AG04449 (cell line): ENCODE results near the gene PHLDB3.
"Not testable (repeated sequence)": the region's sequence is repeated elsewhere in the genome, so short reads cannot be mapped to it uniquely, and the experiment has no call there.

Source experiments
- CTCF ChIA-PET: fragments of 350-600 bp; formaldehyde crosslinking; extraction: SDS; loops from one replicate; lab custom pipeline; 2021; ENCODE audit warnings: antibody characterized with exemption; lab: Yijun Ruan, JAX
- POLR2A ChIA-PET: fragments of 400-600, 350-600 bp; formaldehyde crosslinking; extraction: SDS; loops from one replicate; lab custom pipeline; 2020; ENCODE audit warnings: antibody characterized with exemption, inconsistent platforms; lab: Yijun Ruan, JAX
- DNase-seq: peaks from one replicate; pipeline ENCODE4 v3.0.0-alpha.2; 2010; ENCODE audit warnings: low read depth, low spot score
- H3K4me3 ChIP-seq: 2 replicates; pipeline ENCODE4 v1.5.1; 2011; ENCODE audit warnings: low read depth, mild to moderate bottlenecking, control low read depth, low read length
- TF ChIP-seq, protein P1 (sequence below): IDR thresholded peaks from one replicate; pipeline ENCODE4 v1.5.1; 2011; ENCODE audit warnings: mild to moderate bottlenecking, moderate library complexity, low read length, control low read depth, inconsistent platforms; ENCODE audit not compliant: insufficient read depth; ENCODE audit errors: missing control alignments

Gene PHLDB3

GRCh38 chr19:43518051-43518450 lies 13.5 kb upstream of the PHLDB3 start:
- H3K4me3 ChIP-seq, result no peak overlapping the region
- DNase-seq, result no peak
- POLR2A ChIA-PET, result interaction anchor here (1.2 kb wide), 1 partner anchor 13 kb away, joined by 3 read pairs; the partner anchor contains the start of gene PHLDB3
- CTCF ChIA-PET, result interaction anchor here (0.9 to 15.4 kb wide), 10 partner anchors 10 to 86 kb away, joined by 3 to 609 read pairs (median 6); partner anchors contain the start of gene PHLDB3
- TF ChIP-seq, protein P1, sequence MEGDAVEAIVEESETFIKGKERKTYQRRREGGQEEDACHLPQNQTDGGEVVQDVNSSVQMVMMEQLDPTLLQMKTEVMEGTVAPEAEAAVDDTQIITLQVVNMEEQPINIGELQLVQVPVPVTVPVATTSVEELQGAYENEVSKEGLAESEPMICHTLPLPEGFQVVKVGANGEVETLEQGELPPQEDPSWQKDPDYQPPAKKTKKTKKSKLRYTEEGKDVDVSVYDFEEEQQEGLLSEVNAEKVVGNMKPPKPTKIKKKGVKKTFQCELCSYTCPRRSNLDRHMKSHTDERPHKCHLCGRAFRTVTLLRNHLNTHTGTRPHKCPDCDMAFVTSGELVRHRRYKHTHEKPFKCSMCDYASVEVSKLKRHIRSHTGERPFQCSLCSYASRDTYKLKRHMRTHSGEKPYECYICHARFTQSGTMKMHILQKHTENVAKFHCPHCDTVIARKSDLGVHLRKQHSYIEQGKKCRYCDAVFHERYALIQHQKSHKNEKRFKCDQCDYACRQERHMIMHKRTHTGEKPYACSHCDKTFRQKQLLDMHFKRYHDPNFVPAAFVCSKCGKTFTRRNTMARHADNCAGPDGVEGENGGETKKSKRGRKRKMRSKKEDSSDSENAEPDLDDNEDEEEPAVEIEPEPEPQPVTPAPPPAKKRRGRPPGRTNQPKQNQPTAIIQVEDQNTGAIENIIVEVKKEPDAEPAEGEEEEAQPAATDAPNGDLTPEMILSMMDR, result no peak

- H3K4me3 ChIP-seq, POLR2A ChIA-PET, DNase-seq: not testable (repeated sequence)
- CTCF ChIA-PET, result interaction anchor here (1.9 kb wide), 1 partner anchor 65 kb away, joined by 13 read pairs; no protein-coding TSS in a partner anchor
Measured at GRCh38 chr19:43512399-43512798, 7.9 kb upstream of the PHLDB3 start.

GRCh38 chr19:43511324-43511723 lies 6.8 kb upstream of the PHLDB3 start:
- POLR2A ChIA-PET, result no interaction called here
- CTCF ChIA-PET, result interaction anchor here (1.1 to 12.9 kb wide), 3 partner anchors 8 to 63 kb away, joined by 3 to 95 read pairs (median 4); no protein-coding TSS in a partner anchor

GRCh38 chr19:43510713-43511112 lies 6.2 kb upstream of the PHLDB3 start:
- DNase-seq, result no peak
- H3K4me3 ChIP-seq, result no peak overlapping the region
- TF ChIP-seq, protein P1, result no peak
- POLR2A ChIA-PET, result no interaction called here
- CTCF ChIA-PET, result interaction anchor here (0.8 to 12.9 kb wide), 4 partner anchors 9 to 84 kb away, joined by 3 to 95 read pairs (median 6); no protein-coding TSS in a partner anchor

More at GRCh38 chr19:43511324-43511723, 6.8 kb upstream of the PHLDB3 start:
- TF ChIP-seq, protein P1, result no peak
- H3K4me3 ChIP-seq, result no peak overlapping the region
- no peak for DNase-seq

DNA sequence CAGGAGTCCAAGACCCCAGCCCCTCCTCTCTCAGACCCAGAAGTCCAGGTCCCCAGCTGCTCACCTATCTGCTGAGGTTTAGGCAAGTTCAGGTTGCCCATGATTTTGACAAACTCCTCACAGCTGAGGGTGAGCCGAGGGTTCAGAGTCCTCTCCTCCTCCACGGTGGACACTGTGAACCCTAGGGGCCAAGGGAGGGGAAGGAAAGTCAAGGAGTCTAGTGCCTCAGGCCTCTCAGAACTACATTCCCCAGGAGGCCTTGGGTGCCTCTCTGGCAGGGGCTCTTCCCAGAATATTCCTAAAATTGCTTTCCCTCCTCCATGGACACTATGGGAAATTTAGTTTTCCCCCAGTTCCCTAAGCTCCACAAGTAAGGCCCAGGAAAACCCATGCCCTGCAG lies 3.3 kb upstream of the PHLDB3 start:
- no peak overlapping the region for H3K4me3 ChIP-seq
- TF ChIP-seq, protein P1, result no peak
- ChIA-PET CTCF (interaction anchor here (1.6 to 12.9 kb wide), 2 partner anchors 12 to 60 kb away, joined by 10 to 95 read pairs; no protein-coding TSS in a partner anchor), POLR2A (no interaction called here)
- no peak for DNase-seq

DNA sequence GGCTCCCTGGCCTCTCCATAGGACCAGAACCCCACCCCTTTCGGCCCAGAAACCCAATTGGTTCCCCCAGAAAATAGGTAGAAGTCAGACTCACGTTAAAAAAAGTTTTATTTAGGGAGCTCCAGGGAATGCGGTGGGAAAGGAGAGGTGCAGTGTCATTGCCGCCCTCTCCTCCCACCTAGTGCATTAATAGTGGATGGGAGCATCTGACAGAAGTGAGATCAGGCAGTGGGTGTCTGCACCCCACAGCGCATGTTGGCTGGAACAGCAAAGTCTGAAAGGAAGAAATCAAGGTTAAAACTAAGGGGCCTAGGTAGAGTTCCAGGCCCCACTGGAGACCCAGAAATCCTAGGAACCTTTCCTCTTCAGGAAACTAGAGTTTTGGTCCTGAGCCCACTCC lies 2.1 kb upstream of the PHLDB3 start:
- TF ChIP-seq, protein P1, result no peak
- H3K4me3 ChIP-seq, result no peak overlapping the region
- CTCF ChIA-PET, result interaction anchor here (12.9 kb wide), 1 partner anchor 58 kb away, joined by 95 read pairs; no protein-coding TSS in a partner anchor
- DNase-seq, result no peak
- POLR2A ChIA-PET, result no interaction called here
